ENCODE measurements around the gene ZDHHC19.

Gene ZDHHC19

GRCh38 chr3:196238612-196239560, 27.7 kb upstream of the ZDHHC19 start:
- no peaks in the 10 kb centered on the region for H3K4me1 ChIP-seq (ENCODE audit: control insufficient read depth, insufficient read depth, low read length)
- no peaks in the 10 kb centered on the region for H3K27me3 ChIP-seq (ENCODE audit: control insufficient read depth, insufficient read depth, low read length)
- H3K9me3 ChIP-seq (ENCODE audit: control insufficient read depth, insufficient read depth, low read depth, low read length): no peaks in the 10 kb centered on the region
- H3K4me3 ChIP-seq (ENCODE audit: low read depth, low read length): no peak overlapping the region
- H3K9ac ChIP-seq (ENCODE audit: low read length): no peak overlapping the region
- H3K27ac ChIP-seq (ENCODE audit: low read depth, low read length): no peak overlapping the region
- peaks cover 44% of the 10 kb centered on the region for H3K36me3 ChIP-seq (ENCODE audit: control insufficient read depth, insufficient read depth, low read length)

GRCh38 chr3:196237203-196237602, 26.0 kb upstream of the ZDHHC19 start:
- Histone ChIP-seq H3K27me3 (ENCODE audit: control insufficient read depth, insufficient read depth, low read length) (no peaks in the 10 kb centered on the region), H3K9ac (ENCODE audit: low read length) (no peak overlapping the region), H3K9me3 (ENCODE audit: control insufficient read depth, insufficient read depth, low read depth, low read length) (no peaks in the 10 kb centered on the region), H3K4me1 (ENCODE audit: control insufficient read depth, insufficient read depth, low read length) (no peaks in the 10 kb centered on the region), H3K4me3 (ENCODE audit: low read depth, low read length) (no peak overlapping the region), H3K27ac (ENCODE audit: low read depth, low read length) (no peak overlapping the region), H3K36me3 (ENCODE audit: control insufficient read depth, insufficient read depth, low read length) (peaks cover 40% of the 10 kb centered on the region)

GRCh38 chr3:196236223-196236622, 25.0 kb upstream of the ZDHHC19 start:
- Histone ChIP-seq H3K4me3 (ENCODE audit: low read depth, low read length) (no peak overlapping the region), H3K27me3 (ENCODE audit: control insufficient read depth, insufficient read depth, low read length) (no peaks in the 10 kb centered on the region), H3K9me3 (ENCODE audit: control insufficient read depth, insufficient read depth, low read depth, low read length) (no peaks in the 10 kb centered on the region), H3K4me1 (ENCODE audit: control insufficient read depth, insufficient read depth, low read length) (no peaks in the 10 kb centered on the region), H3K36me3 (ENCODE audit: control insufficient read depth, insufficient read depth, low read length) (peaks cover 30% of the 10 kb centered on the region), H3K9ac (ENCODE audit: low read length) (no peak overlapping the region), H3K27ac (ENCODE audit: low read depth, low read length) (no peak overlapping the region)

- Histone ChIP-seq H3K9me3 (ENCODE audit: control insufficient read depth, insufficient read depth, low read depth, low read length) (no peaks in the 10 kb centered on the region), H3K36me3 (ENCODE audit: control insufficient read depth, insufficient read depth, low read length) (peaks cover 29% of the 10 kb centered on the region), H3K9ac (ENCODE audit: low read length) (no peak overlapping the region), H3K4me1 (ENCODE audit: control insufficient read depth, insufficient read depth, low read length) (no peaks in the 10 kb centered on the region), H3K27ac (ENCODE audit: low read depth, low read length) (no peak overlapping the region), H3K27me3 (ENCODE audit: control insufficient read depth, insufficient read depth, low read length) (no peaks in the 10 kb centered on the region), H3K4me3 (ENCODE audit: low read depth, low read length) (no peak overlapping the region)
Observed at GRCh38 chr3:196235452-196236122, 24.4 kb upstream of the ZDHHC19 start.

GRCh38 chr3:196232882-196233251, 21.7 kb upstream of the ZDHHC19 start:
- H3K27ac ChIP-seq (ENCODE audit: low read depth, low read length): no peak overlapping the region
- H3K4me3 ChIP-seq (ENCODE audit: low read depth, low read length): no peak overlapping the region
- peaks cover 13% of the 10 kb centered on the region for H3K36me3 ChIP-seq (ENCODE audit: control insufficient read depth, insufficient read depth, low read length)
- H3K4me1 ChIP-seq (ENCODE audit: control insufficient read depth, insufficient read depth, low read length): no peaks in the 10 kb centered on the region; the same call in 1 of the 2 replicates
- no peak overlapping the region for H3K9ac ChIP-seq (ENCODE audit: low read length)
- no peaks in the 10 kb centered on the region for H3K9me3 ChIP-seq (ENCODE audit: control insufficient read depth, insufficient read depth, low read depth, low read length)
- H3K27me3 ChIP-seq (ENCODE audit: control insufficient read depth, insufficient read depth, low read length): no peaks in the 10 kb centered on the region

GRCh38 chr3:196232154-196232881, 21.1 kb upstream of the ZDHHC19 start:
- no peak overlapping the region for H3K27ac ChIP-seq (ENCODE audit: low read depth, low read length)
- H3K4me1 ChIP-seq (ENCODE audit: control insufficient read depth, insufficient read depth, low read length): no peaks in the 10 kb centered on the region; the same call in 1 of the 2 replicates
- no peak overlapping the region for H3K4me3 ChIP-seq (ENCODE audit: low read depth, low read length)
- H3K27me3 ChIP-seq (ENCODE audit: control insufficient read depth, insufficient read depth, low read length): no peaks in the 10 kb centered on the region
- peaks cover 8% of the 10 kb centered on the region for H3K36me3 ChIP-seq (ENCODE audit: control insufficient read depth, insufficient read depth, low read length)
- H3K9ac ChIP-seq (ENCODE audit: low read length): no peak overlapping the region
- no peaks in the 10 kb centered on the region for H3K9me3 ChIP-seq (ENCODE audit: control insufficient read depth, insufficient read depth, low read depth, low read length)

- Histone ChIP-seq H3K4me1 (ENCODE audit: control insufficient read depth, insufficient read depth, low read length) (peaks cover 7% of the 10 kb centered on the region; the same call in 1 of the 2 replicates), H3K36me3 (ENCODE audit: control insufficient read depth, insufficient read depth, low read length) (no peaks in the 10 kb centered on the region), H3K27me3 (ENCODE audit: control insufficient read depth, insufficient read depth, low read length) (no peaks in the 10 kb centered on the region), H3K4me3 (ENCODE audit: low read depth, low read length) (no peak overlapping the region), H3K9ac (ENCODE audit: low read length) (no peak overlapping the region), H3K9me3 (ENCODE audit: control insufficient read depth, insufficient read depth, low read depth, low read length) (no peaks in the 10 kb centered on the region), H3K27ac (ENCODE audit: low read depth, low read length) (no peak overlapping the region)
Observed at GRCh38 chr3:196227629-196228493, 16.7 kb upstream of the ZDHHC19 start.

- Histone ChIP-seq H3K9me3 (ENCODE audit: control insufficient read depth, insufficient read depth, low read depth, low read length) (no peaks in the 10 kb centered on the region), H3K9ac (ENCODE audit: low read length) (no peak overlapping the region), H3K27me3 (ENCODE audit: control insufficient read depth, insufficient read depth, low read length) (no peaks in the 10 kb centered on the region), H3K4me3 (ENCODE audit: low read depth, low read length) (no peak overlapping the region), H3K36me3 (ENCODE audit: control insufficient read depth, insufficient read depth, low read length) (no peaks in the 10 kb centered on the region), H3K27ac (ENCODE audit: low read depth, low read length) (no peak overlapping the region), H3K4me1 (ENCODE audit: control insufficient read depth, insufficient read depth, low read length) (peaks cover 7% of the 10 kb centered on the region; the same call in 1 of the 2 replicates)
Observed at GRCh38 chr3:196227121-196227561, 15.9 kb upstream of the ZDHHC19 start.

- Histone ChIP-seq H3K4me1 (ENCODE audit: control insufficient read depth, insufficient read depth, low read length) (peaks cover 7% of the 10 kb centered on the region; the same call in 1 of the 2 replicates), H3K4me3 (ENCODE audit: low read depth, low read length) (no peak overlapping the region), H3K27me3 (ENCODE audit: control insufficient read depth, insufficient read depth, low read length) (no peaks in the 10 kb centered on the region), H3K36me3 (ENCODE audit: control insufficient read depth, insufficient read depth, low read length) (no peaks in the 10 kb centered on the region), H3K27ac (ENCODE audit: low read depth, low read length) (no peak overlapping the region), H3K9me3 (ENCODE audit: control insufficient read depth, insufficient read depth, low read depth, low read length) (no peaks in the 10 kb centered on the region), H3K9ac (ENCODE audit: low read length) (no peak overlapping the region)
Observed at GRCh38 chr3:196225763-196226364, 14.7 kb upstream of the ZDHHC19 start.

GRCh38 chr3:196225086-196225485, 13.9 kb upstream of the ZDHHC19 start:
- Histone ChIP-seq H3K4me3 (ENCODE audit: low read depth, low read length) (no peak overlapping the region), H3K27ac (ENCODE audit: low read depth, low read length) (no peak overlapping the region), H3K9ac (ENCODE audit: low read length) (no peak overlapping the region), H3K27me3 (ENCODE audit: control insufficient read depth, insufficient read depth, low read length) (no peaks in the 10 kb centered on the region), H3K9me3 (ENCODE audit: control insufficient read depth, insufficient read depth, low read depth, low read length) (no peaks in the 10 kb centered on the region), H3K36me3 (ENCODE audit: control insufficient read depth, insufficient read depth, low read length) (no peaks in the 10 kb centered on the region), H3K4me1 (ENCODE audit: control insufficient read depth, insufficient read depth, low read length) (peaks cover 7% of the 10 kb centered on the region; the same call in 1 of the 2 replicates)

Data from HUES6 (cell line).